ENCODE results near the gene PRG3. TPM values are rescaled to one million over a fixed set of nuclear protein-coding genes. Genes with fewer than 3 reads are reported as not detected.

Gene PRG3
- total and polyA plus RNA-seq, 8 donors: not detected

- Histone ChIP-seq H3K9me3 (no peaks in the 10 kb centered on the region), H3K4me3 (no peak overlapping the region), H3K27me3 (no peaks in the 10 kb centered on the region), H3K36me3 (no peaks in the 10 kb centered on the region), H3K27ac (no peak overlapping the region), H3K4me1 (no peaks in the 10 kb centered on the region)
- TF ChIP-seq, protein P1, sequence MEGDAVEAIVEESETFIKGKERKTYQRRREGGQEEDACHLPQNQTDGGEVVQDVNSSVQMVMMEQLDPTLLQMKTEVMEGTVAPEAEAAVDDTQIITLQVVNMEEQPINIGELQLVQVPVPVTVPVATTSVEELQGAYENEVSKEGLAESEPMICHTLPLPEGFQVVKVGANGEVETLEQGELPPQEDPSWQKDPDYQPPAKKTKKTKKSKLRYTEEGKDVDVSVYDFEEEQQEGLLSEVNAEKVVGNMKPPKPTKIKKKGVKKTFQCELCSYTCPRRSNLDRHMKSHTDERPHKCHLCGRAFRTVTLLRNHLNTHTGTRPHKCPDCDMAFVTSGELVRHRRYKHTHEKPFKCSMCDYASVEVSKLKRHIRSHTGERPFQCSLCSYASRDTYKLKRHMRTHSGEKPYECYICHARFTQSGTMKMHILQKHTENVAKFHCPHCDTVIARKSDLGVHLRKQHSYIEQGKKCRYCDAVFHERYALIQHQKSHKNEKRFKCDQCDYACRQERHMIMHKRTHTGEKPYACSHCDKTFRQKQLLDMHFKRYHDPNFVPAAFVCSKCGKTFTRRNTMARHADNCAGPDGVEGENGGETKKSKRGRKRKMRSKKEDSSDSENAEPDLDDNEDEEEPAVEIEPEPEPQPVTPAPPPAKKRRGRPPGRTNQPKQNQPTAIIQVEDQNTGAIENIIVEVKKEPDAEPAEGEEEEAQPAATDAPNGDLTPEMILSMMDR (IDR thresholded peaks at IDR 0.05): no peak
- no peak for TF ChIP-seq POLR2AphosphoS5 (IDR thresholded peaks at IDR 0.05)
- TF ChIP-seq POLR2A (IDR thresholded peaks at IDR 0.05): no peak
- TF ChIP-seq EP300 (IDR thresholded peaks at IDR 0.05): no peak
- DNase-seq: no peak
- intact Hi-C loops (cut with DNase I; ENCODE audit: low total_unique reads): no loop called here
Observed at GRCh38 chr11:57370941-57371340, 10.0 kb downstream of the PRG3 start.

GRCh38 chr11:57370251-57370650 is 10.7 kb downstream of the PRG3 start:
- WGBS, 5 donors: 79 to 88% (median 85%) methylated on average over 7 of the region's 7 CpGs
- Histone ChIP-seq H3K36me3 (no peaks in the 10 kb centered on the region), H3K9me3 (no peaks in the 10 kb centered on the region), H3K27me3 (no peaks in the 10 kb centered on the region), H3K27ac (no peak overlapping the region), H3K4me3 (no peak overlapping the region), H3K4me1 (no peaks in the 10 kb centered on the region)
- intact Hi-C loops (cut with DNase I; ENCODE audit: low total_unique reads): no loop called here
- TF ChIP-seq POLR2A (IDR thresholded peaks at IDR 0.05) (no peak), EP300 (IDR thresholded peaks at IDR 0.05) (no peak), POLR2AphosphoS5 (IDR thresholded peaks at IDR 0.05) (no peak)
- no peak for DNase-seq

- H3K27ac ChIP-seq: no peak overlapping the region
- H3K9me3 ChIP-seq: no peaks in the 10 kb centered on the region
- TF ChIP-seq POLR2A (IDR thresholded peaks at IDR 0.05): no peak
- TF ChIP-seq EP300 (IDR thresholded peaks at IDR 0.05): no peak
- TF ChIP-seq POLR2AphosphoS5 (IDR thresholded peaks at IDR 0.05): no peak
- TF ChIP-seq, protein P1 (IDR thresholded peaks at IDR 0.05): no peak
- intact Hi-C loops (cut with DNase I; ENCODE audit: low total_unique reads): no loop called here
- no peaks in the 10 kb centered on the region for H3K4me1 ChIP-seq
- no peaks in the 10 kb centered on the region for H3K27me3 ChIP-seq
- 66 to 79% (median 71%) methylated on average over 3 to 5 of the region's 5 CpGs for WGBS, 5 donors
- no peak overlapping the region for H3K4me3 ChIP-seq
- DNase-seq: no peak
- no peaks in the 10 kb centered on the region for H3K36me3 ChIP-seq
Observed at GRCh38 chr11:57368845-57369232, 12.1 kb downstream of the PRG3 start.

- Histone ChIP-seq H3K27ac (no peak overlapping the region), H3K4me1 (no peaks in the 10 kb centered on the region), H3K4me3 (no peak overlapping the region), H3K9me3 (no peaks in the 10 kb centered on the region), H3K36me3 (no peaks in the 10 kb centered on the region), H3K27me3 (no peaks in the 10 kb centered on the region)
- WGBS, 5 donors: 69 to 74% (median 72%) methylated on average over 15 to 19 of the region's 19 CpGs
- TF ChIP-seq, protein P1 (IDR thresholded peaks at IDR 0.05): no peak
- no peak for TF ChIP-seq POLR2A (IDR thresholded peaks at IDR 0.05)
- TF ChIP-seq POLR2AphosphoS5 (IDR thresholded peaks at IDR 0.05): no peak
- TF ChIP-seq EP300 (IDR thresholded peaks at IDR 0.05): no peak
- DNase-seq: no peak
- intact Hi-C loops (cut with DNase I; ENCODE audit: low total_unique reads): no loop called here
Observed at GRCh38 chr11:57368106-57368844, 12.7 kb downstream of the PRG3 start.

Data from stomach (tissue), 9 donors.